ENCODE data around the gene SLC30A7.

The SLC30A7 gene

GRCh38 chr1:100979631-100980030 lies 83.7 kb downstream of the SLC30A7 start:
- no peak overlapping the region for H3K27ac ChIP-seq (ENCODE audit: low read depth, low read length)
- no peaks in the 10 kb centered on the region for H3K4me1 ChIP-seq (ENCODE audit: control insufficient read depth, insufficient read depth, low read length)
- peaks cover 28% of the 10 kb centered on the region for H3K36me3 ChIP-seq (ENCODE audit: control insufficient read depth, insufficient read depth, low read length)

DNA sequence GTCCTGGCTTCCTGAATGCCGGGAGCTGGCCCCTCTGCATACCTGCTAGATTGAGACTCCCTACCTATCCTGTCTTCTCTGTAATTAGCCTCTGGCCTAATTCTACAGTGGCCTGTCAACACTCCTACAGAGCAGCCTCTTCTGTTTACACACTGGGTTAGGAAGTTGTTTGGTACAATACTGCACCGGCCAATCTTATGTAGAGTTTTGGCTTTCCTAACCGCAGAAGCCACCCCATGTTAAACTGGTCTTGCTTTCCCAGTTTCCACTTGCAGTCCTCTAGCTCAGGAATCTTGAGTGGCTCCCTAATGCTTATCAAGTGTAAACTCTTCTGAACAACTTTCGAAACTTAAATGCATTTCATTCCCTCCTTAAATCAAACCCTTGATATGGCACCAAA lies 86.9 kb downstream of the SLC30A7 start:
- no peaks in the 10 kb centered on the region for H3K9me3 ChIP-seq (ENCODE audit: control insufficient read depth, insufficient read depth, low read depth, low read length)
- no peak overlapping the region for H3K4me3 ChIP-seq (ENCODE audit: low read depth, low read length)
- no peaks in the 10 kb centered on the region for H3K4me1 ChIP-seq (ENCODE audit: control insufficient read depth, insufficient read depth, low read length)
- peaks cover 5% of the 10 kb centered on the region for H3K36me3 ChIP-seq (ENCODE audit: control insufficient read depth, insufficient read depth, low read length)
- H3K27ac ChIP-seq (ENCODE audit: low read depth, low read length) = no peak overlapping the region
- no peaks in the 10 kb centered on the region for H3K27me3 ChIP-seq (ENCODE audit: control insufficient read depth, insufficient read depth, low read length)
- H3K9ac ChIP-seq (ENCODE audit: low read length) = no peak overlapping the region

More at GRCh38 chr1:100979631-100980030, 83.7 kb downstream of the SLC30A7 start:
- Histone ChIP-seq H3K9ac (ENCODE audit: low read length) (no peak overlapping the region), H3K27me3 (ENCODE audit: control insufficient read depth, insufficient read depth, low read length) (no peaks in the 10 kb centered on the region), H3K9me3 (ENCODE audit: control insufficient read depth, insufficient read depth, low read depth, low read length) (no peaks in the 10 kb centered on the region), H3K4me3 (ENCODE audit: low read depth, low read length) (no peak overlapping the region)

- Histone ChIP-seq H3K27ac (ENCODE audit: low read depth, low read length) (no peak overlapping the region), H3K36me3 (ENCODE audit: control insufficient read depth, insufficient read depth, low read length) (peaks cover 38% of the 10 kb centered on the region), H3K27me3 (ENCODE audit: control insufficient read depth, insufficient read depth, low read length) (no peaks in the 10 kb centered on the region), H3K4me1 (ENCODE audit: control insufficient read depth, insufficient read depth, low read length) (no peaks in the 10 kb centered on the region), H3K4me3 (ENCODE audit: low read depth, low read length) (no peak overlapping the region), H3K9me3 (ENCODE audit: control insufficient read depth, insufficient read depth, low read depth, low read length) (no peaks in the 10 kb centered on the region), H3K9ac (ENCODE audit: low read length) (no peak overlapping the region)
These were observed 92.2 kb downstream of the SLC30A7 start for GRCh38 chr1:100988121-100988520.

DNA sequence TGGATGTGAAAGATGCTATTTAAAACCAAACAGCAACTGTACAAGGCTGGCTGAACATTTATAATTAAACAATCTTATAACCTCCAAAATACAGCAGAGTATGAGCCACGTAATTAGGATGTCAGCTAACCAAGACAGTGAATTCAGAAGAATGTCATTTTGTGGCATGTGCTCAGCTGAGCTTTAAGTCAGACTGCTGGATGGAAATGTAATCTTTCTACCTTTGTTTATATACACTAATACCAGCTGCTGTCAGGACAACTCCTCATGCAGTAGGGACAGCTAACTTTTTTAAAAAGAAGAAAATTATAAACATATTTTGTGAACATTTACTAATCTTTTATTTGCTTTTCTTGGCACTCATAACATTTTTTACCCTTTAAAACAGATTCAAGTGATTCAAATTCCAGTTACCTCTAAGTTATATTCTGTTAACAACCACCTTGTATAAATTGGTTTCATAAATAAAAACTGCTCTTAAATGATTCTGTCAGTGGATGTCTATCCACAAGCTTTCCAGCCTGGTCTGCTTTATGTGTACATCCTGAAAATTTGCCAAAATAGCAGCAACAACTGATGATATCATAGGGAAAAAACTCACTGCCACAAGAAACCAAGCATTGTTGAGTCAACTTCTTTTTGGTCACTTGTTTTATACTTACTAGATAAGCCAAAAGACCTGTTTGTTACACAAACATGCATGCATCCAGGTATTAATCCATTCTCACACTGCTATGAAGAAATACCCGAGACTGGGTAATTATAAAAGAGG lies 93.6 kb downstream of the SLC30A7 start:
- H3K4me1 ChIP-seq (ENCODE audit: control insufficient read depth, insufficient read depth, low read length) = no peaks in the 10 kb centered on the region
- peaks cover 38% of the 10 kb centered on the region for H3K36me3 ChIP-seq (ENCODE audit: control insufficient read depth, insufficient read depth, low read length)
- H3K4me3 ChIP-seq (ENCODE audit: low read depth, low read length) = no peak overlapping the region
- no peak overlapping the region for H3K9ac ChIP-seq (ENCODE audit: low read length)
- no peaks in the 10 kb centered on the region for H3K9me3 ChIP-seq (ENCODE audit: control insufficient read depth, insufficient read depth, low read depth, low read length)
- no peak overlapping the region for H3K27ac ChIP-seq (ENCODE audit: low read depth, low read length)
- H3K27me3 ChIP-seq (ENCODE audit: control insufficient read depth, insufficient read depth, low read length) = no peaks in the 10 kb centered on the region

DNA sequence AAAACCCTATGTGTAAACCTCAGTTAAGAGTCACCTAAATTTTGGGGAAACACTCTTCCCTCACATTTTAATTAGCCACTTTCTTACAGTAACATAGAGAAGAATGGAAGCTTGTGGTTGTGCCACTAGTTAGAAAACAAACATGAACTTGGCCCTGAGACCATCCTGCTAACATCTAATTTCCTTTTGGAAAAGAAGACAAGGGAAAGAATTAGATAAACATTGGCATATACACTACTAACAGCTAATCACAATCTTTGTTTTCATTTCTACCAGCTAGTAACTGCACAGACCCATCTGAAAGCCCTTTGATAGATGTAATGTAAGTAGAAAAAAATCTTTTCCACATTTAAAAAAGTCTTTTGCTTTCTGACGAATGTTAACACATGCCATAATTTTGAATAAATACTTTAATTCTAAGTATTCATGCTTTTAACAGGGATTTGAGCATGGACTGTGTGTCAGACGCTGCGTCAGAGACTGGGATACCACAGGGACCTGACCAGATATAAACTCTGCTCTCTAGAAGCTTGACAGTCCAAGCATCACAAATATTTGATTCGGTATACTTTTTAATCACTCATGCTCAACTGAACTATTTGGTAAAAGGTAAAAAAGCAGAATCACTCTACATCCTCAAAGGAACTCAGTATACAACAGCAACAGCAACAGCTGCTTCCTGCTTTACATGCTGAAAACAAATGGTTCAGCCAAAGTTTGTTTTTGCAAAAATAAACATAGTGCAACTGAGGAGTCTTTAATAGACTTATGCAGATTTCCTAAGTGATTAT lies 99.5 kb downstream of the SLC30A7 start:
- Histone ChIP-seq H3K27ac (ENCODE audit: low read depth, low read length) (no peak overlapping the region), H3K27me3 (ENCODE audit: control insufficient read depth, insufficient read depth, low read length) (no peaks in the 10 kb centered on the region), H3K9me3 (ENCODE audit: control insufficient read depth, insufficient read depth, low read depth, low read length) (no peaks in the 10 kb centered on the region), H3K4me1 (ENCODE audit: control insufficient read depth, insufficient read depth, low read length) (no peaks in the 10 kb centered on the region), H3K9ac (ENCODE audit: low read length) (no peak overlapping the region), H3K4me3 (ENCODE audit: low read depth, low read length) (no peak overlapping the region), H3K36me3 (ENCODE audit: control insufficient read depth, insufficient read depth, low read length) (peaks cover 54% of the 10 kb centered on the region)

DNA sequence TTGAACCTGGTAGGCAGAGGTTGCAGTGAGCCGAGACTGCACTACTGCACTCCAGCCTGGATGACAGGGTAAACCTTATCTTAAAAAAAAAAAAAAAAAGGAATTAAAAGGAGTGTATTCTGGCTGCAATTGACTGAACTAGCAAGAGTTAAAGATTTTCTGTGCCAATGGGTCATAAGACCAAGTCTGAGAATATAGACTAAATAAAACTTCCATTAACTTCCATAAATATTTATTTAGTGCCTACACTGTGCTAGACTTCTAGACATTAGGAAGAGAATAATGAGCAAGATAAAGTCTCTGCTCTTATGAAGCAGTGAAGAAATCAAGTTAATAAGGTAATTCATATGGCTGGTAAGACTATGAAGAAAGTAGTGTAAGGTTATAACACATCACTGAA lies 102.5 kb downstream of the SLC30A7 start:
- no peaks in the 10 kb centered on the region for H3K9me3 ChIP-seq (ENCODE audit: control insufficient read depth, insufficient read depth, low read depth, low read length)
- no peak overlapping the region for H3K4me3 ChIP-seq (ENCODE audit: low read depth, low read length)
- H3K36me3 ChIP-seq (ENCODE audit: control insufficient read depth, insufficient read depth, low read length) = peaks cover 58% of the 10 kb centered on the region
- H3K4me1 ChIP-seq (ENCODE audit: control insufficient read depth, insufficient read depth, low read length) = peaks cover 9% of the 10 kb centered on the region
- H3K9ac ChIP-seq (ENCODE audit: low read length) = no peak overlapping the region
- H3K27me3 ChIP-seq (ENCODE audit: control insufficient read depth, insufficient read depth, low read length) = no peaks in the 10 kb centered on the region
- H3K27ac ChIP-seq (ENCODE audit: low read depth, low read length) = no peak overlapping the region

- Histone ChIP-seq H3K36me3 (ENCODE audit: control insufficient read depth, insufficient read depth, low read length) (peaks cover 50% of the 10 kb centered on the region), H3K4me1 (ENCODE audit: control insufficient read depth, insufficient read depth, low read length) (peaks cover 22% of the 10 kb centered on the region), H3K4me3 (ENCODE audit: low read depth, low read length) (no peak overlapping the region), H3K9ac (ENCODE audit: low read length) (no peak overlapping the region), H3K27me3 (ENCODE audit: control insufficient read depth, insufficient read depth, low read length) (no peaks in the 10 kb centered on the region), H3K27ac (ENCODE audit: low read depth, low read length) (no peak overlapping the region), H3K9me3 (ENCODE audit: control insufficient read depth, insufficient read depth, low read depth, low read length) (no peaks in the 10 kb centered on the region)
These were observed 104.4 kb downstream of the SLC30A7 start for GRCh38 chr1:101000131-101000873.

- Histone ChIP-seq H3K4me3 (ENCODE audit: low read depth, low read length) (no peak overlapping the region), H3K36me3 (ENCODE audit: control insufficient read depth, insufficient read depth, low read length) (peaks cover 43% of the 10 kb centered on the region), H3K9me3 (ENCODE audit: control insufficient read depth, insufficient read depth, low read depth, low read length) (no peaks in the 10 kb centered on the region), H3K27ac (ENCODE audit: low read depth, low read length) (no peak overlapping the region), H3K9ac (ENCODE audit: low read length) (no peak overlapping the region), H3K4me1 (ENCODE audit: control insufficient read depth, insufficient read depth, low read length) (peaks cover 22% of the 10 kb centered on the region), H3K27me3 (ENCODE audit: control insufficient read depth, insufficient read depth, low read length) (no peaks in the 10 kb centered on the region)
These were observed 106.7 kb downstream of the SLC30A7 start for GRCh38 chr1:101002551-101002950.

DNA sequence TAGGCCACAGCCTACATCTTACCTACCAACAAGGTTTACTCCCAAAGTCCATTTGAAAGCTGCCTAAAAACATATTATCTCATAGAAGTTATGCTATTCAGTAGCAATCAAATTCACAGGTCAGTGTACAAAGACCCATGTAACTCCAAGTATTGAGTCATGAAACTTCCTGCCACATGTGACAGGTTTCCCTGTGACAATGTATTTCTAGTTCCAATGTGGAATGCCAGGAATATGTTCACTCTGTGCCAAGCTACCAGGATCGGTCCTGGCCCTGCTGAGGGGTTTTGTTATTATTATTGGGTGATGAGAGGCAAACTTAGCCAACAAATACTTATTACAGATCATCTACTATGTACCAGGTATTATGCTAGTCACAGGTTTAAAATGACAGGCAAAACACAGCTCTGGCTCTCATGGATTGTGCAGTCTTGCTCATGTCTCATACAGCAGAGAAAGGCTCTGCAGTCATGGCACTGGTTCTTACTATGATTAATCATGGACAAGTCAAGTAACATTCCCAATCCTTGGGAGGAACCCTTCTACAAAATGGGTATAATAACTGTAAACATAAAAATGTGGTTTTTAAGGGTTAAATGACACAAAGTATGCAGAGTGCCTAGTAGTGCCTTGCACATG lies 107.2 kb downstream of the SLC30A7 start:
- H3K27me3 ChIP-seq (ENCODE audit: control insufficient read depth, insufficient read depth, low read length) = no peaks in the 10 kb centered on the region
- no peak overlapping the region for H3K9ac ChIP-seq (ENCODE audit: low read length)
- no peak overlapping the region for H3K27ac ChIP-seq (ENCODE audit: low read depth, low read length)
- no peak overlapping the region for H3K4me3 ChIP-seq (ENCODE audit: low read depth, low read length)
- peaks cover 44% of the 10 kb centered on the region for H3K36me3 ChIP-seq (ENCODE audit: control insufficient read depth, insufficient read depth, low read length)
- H3K9me3 ChIP-seq (ENCODE audit: control insufficient read depth, insufficient read depth, low read depth, low read length) = no peaks in the 10 kb centered on the region
- H3K4me1 ChIP-seq (ENCODE audit: control insufficient read depth, insufficient read depth, low read length) = peaks cover 22% of the 10 kb centered on the region

DNA sequence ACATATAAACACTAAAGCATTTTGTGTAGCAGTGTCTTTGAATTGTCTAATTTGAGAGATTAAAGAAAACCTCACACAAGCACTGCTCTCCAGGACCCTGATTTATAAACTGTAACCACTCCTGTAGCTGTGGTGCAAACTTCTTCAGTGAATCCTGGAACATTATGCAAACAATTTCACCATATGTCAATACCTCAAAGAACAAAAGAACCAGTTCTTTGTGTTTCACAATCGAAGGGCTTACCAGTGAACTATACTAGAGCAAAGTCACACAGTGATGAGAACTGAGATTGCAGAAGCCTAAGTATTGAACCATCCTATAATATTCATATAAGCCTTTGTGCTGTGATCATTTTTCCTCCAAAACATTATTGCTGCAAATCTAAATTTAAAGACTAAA lies 108.2 kb downstream of the SLC30A7 start:
- Histone ChIP-seq H3K27ac (ENCODE audit: low read depth, low read length) (no peak overlapping the region), H3K4me3 (ENCODE audit: low read depth, low read length) (no peak overlapping the region), H3K27me3 (ENCODE audit: control insufficient read depth, insufficient read depth, low read length) (no peaks in the 10 kb centered on the region), H3K4me1 (ENCODE audit: control insufficient read depth, insufficient read depth, low read length) (peaks cover 22% of the 10 kb centered on the region), H3K9me3 (ENCODE audit: control insufficient read depth, insufficient read depth, low read depth, low read length) (no peaks in the 10 kb centered on the region), H3K9ac (ENCODE audit: low read length) (no peak overlapping the region), H3K36me3 (ENCODE audit: control insufficient read depth, insufficient read depth, low read length) (peaks cover 44% of the 10 kb centered on the region)

Data from HUES6 (cell line).